Activated CD4-positive, CD25-positive, alpha-beta regulatory T cell treated with anti-CD3 and anti-CD28 coated beads, Interleukin-2, amount 50 U/mL, for 72 hours (primary cell): ENCODE measurements around the gene PABPC1L2A.
"Not testable (repeated sequence)": the region's sequence is repeated elsewhere in the genome, so short reads cannot be mapped to it uniquely, and the experiment has no call there.

Experiments used
- DNase-seq: peaks from one replicate; pipeline ENCODE4 v3.0.0; 2021

Gene PABPC1L2A

GRCh38 chrX:73079024-73079562, at the start of gene PABPC1L2A:
PABPC1L2A (minus strand) TSS chrX:73079512; CDS start chrX:73079386, 126 bp downstream.
- not testable (repeated sequence) for DNase-seq

GRCh38 chrX:73127700-73128241, 48.5 kb upstream of the PABPC1L2A start:
- no peak for DNase-seq

- no peak for DNase-seq
Observed at GRCh38 chrX:73126240-73126639, 46.9 kb upstream of the PABPC1L2A start.

- not testable (repeated sequence) for DNase-seq
Observed at GRCh38 chrX:73099505-73099904, 20.2 kb upstream of the PABPC1L2A start.

GRCh38 chrX:73086766-73087165, 7.5 kb upstream of the PABPC1L2A start:
- not testable (repeated sequence) for DNase-seq

- not testable (repeated sequence) for DNase-seq
Observed at GRCh38 chrX:73079884-73080283, 572 bp upstream of the PABPC1L2A start.

- not testable (repeated sequence) for DNase-seq
Observed at GRCh38 chrX:73078597-73078996, 715 bp downstream of the PABPC1L2A start.

GRCh38 chrX:73076838-73077237, 2.5 kb downstream of the PABPC1L2A start:
- DNase-seq = no peak

- no peak for DNase-seq
Observed at GRCh38 chrX:73069365-73070035, 9.8 kb downstream of the PABPC1L2A start.

GRCh38 chrX:73068467-73069364, 10.6 kb downstream of the PABPC1L2A start:
- no peak for DNase-seq

GRCh38 chrX:73067761-73068466, 11.4 kb downstream of the PABPC1L2A start:
- not testable (repeated sequence) for DNase-seq

- DNase-seq = no peak
Observed at GRCh38 chrX:73028876-73029275, 50.4 kb downstream of the PABPC1L2A start.
